Activated naive CD4-positive, alpha-beta T cell treated with anti-CD3 and anti-CD28 coated beads for 36 hours (primary cell): ENCODE data around the gene SOX6. TPM values are rescaled to one million over a fixed set of nuclear protein-coding genes. Genes with fewer than 3 reads are reported as not detected.
"Not testable (repeated sequence)": the region's sequence is repeated elsewhere in the genome, so short reads cannot be mapped to it uniquely, and the experiment has no call there.

Experiments
- CTCF ChIA-PET: fragments of 350-600 bp; sonication (Branson Sonifier 250); formaldehyde crosslinking; loops from one replicate; lab custom pipeline; 2021; ENCODE audit warnings: antibody characterized with exemption; lab: Charles Lee
- DNase-seq: peaks from one replicate; pipeline ENCODE4 v3.0.0-alpha.2; 2020
- H3K27ac Mint-ChIP-seq: one replicate; pipeline ENCODE4 v1.8.0; 2021; ENCODE audit warnings: mild to moderate bottlenecking, mixed read lengths
- H3K27me3 Mint-ChIP-seq: one replicate; pipeline ENCODE4 v1.8.0; 2021; ENCODE audit warnings: low read depth, mixed read lengths
- H3K36me3 Mint-ChIP-seq: one replicate; pipeline ENCODE4 v1.8.0; 2021; ENCODE audit warnings: low read depth, mixed read lengths
- H3K4me1 Mint-ChIP-seq: one replicate; pipeline ENCODE4 v1.8.0; 2021; ENCODE audit warnings: low read depth, mixed read lengths
- H3K4me3 Mint-ChIP-seq: one replicate; pipeline ENCODE4 v1.8.0; 2021; ENCODE audit warnings: mild to moderate bottlenecking, moderate library complexity, mixed read lengths
- H3K9me3 Mint-ChIP-seq: one replicate; pipeline ENCODE4 v1.8.0; 2021; ENCODE audit warnings: mixed read lengths
- intact Hi-C: fragments of 100-400 bp; cut with micrococcal nuclease; formaldehyde crosslinking; loops from one replicate; pipeline ENCODE4 v1.15.1; 2023
- total RNA-seq, 2 experiments: library from RNA; stranded (reverse); gene quantifications; one replicate each; pipeline ENCODE4 v1.2.3, GENCODE V29; 2021

The SOX6 gene
- total RNA-seq, 2 experiments from 2014 or later = not detected

DNA sequence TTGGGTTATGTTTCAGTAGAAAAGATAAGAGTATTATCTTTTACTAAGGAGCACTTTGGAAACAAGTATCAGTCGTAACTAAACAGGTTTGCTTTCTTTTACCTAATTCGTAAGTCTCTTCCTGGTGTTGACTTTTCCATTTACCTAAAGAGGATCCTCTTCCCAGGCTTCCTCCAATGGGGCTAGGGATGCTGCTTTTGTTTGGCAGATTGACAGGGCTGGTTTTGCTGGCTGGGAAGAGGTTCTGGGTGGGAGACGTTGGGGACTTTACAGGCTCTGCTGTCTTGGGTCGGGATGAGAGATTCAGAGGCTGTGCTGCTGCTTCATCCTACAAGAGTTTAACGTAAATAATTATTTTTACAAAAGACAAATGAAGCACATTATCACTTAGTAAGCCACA lies 306.7 kb downstream of the SOX6 start:
- H3K27ac Mint-ChIP-seq = no peak overlapping the region
- no peaks in the 10 kb centered on the region for H3K27me3 Mint-ChIP-seq
- H3K4me1 Mint-ChIP-seq = no peaks in the 10 kb centered on the region
- H3K36me3 Mint-ChIP-seq = no peaks in the 10 kb centered on the region
- CTCF ChIA-PET = no interaction called here
- no peak overlapping the region for H3K4me3 Mint-ChIP-seq
- peaks cover 2% of the 10 kb centered on the region for H3K9me3 Mint-ChIP-seq
- intact Hi-C loops = no loop called here
- DNase-seq = no peak

DNA sequence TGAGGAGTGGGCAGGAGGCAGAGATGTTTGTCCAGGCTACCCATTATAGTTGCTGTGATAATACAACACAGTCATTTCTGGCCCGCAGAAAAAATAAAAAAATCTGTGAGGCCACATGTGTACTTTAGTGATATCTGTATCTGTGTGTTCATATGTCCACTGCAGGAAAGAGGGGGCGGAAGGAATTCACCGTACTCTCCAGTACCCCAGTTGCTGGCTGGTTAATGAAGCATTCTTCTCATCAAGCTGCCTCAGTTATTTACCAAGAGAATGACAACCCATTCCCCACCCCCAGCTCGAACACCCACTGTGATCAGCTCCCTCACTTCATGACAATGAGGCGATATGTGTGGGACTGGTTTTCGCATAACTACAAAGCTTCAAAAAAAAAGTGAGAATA lies 309.3 kb downstream of the SOX6 start:
- CTCF ChIA-PET = no interaction called here
- H3K27ac Mint-ChIP-seq = no peak overlapping the region
- H3K4me3 Mint-ChIP-seq = no peak overlapping the region
- no peaks in the 10 kb centered on the region for H3K36me3 Mint-ChIP-seq
- no peak for DNase-seq
- H3K27me3 Mint-ChIP-seq = no peaks in the 10 kb centered on the region
- intact Hi-C loops = no loop called here
- peaks cover 2% of the 10 kb centered on the region for H3K9me3 Mint-ChIP-seq
- no peaks in the 10 kb centered on the region for H3K4me1 Mint-ChIP-seq

DNA sequence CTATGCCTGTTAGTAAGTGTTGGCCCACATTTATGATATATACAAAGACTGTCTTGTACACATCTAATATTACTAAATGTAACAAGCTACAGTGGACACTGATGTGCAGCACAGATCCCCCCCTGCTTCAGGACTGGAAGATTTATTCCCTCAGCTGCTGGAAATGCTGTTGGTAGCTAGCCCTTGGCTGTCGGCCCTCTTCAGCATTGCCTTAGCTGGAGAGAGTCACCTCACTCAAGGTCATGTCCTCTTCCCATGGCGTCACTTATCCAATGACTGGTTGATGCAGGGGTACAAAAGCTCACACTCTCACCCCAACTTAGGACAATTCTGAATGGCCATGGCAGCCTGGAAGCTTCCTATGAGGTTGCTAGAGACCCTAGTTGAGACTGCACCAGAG lies 312.7 kb downstream of the SOX6 start:
- intact Hi-C loops = no loop called here
- Mint-ChIP-seq H3K27ac (no peak overlapping the region), H3K27me3 (no peaks in the 10 kb centered on the region), H3K4me3 (no peak overlapping the region), H3K4me1 (no peaks in the 10 kb centered on the region), H3K9me3 (no peaks in the 10 kb centered on the region), H3K36me3 (no peaks in the 10 kb centered on the region)
- CTCF ChIA-PET = no interaction called here
- DNase-seq = no peak

DNA sequence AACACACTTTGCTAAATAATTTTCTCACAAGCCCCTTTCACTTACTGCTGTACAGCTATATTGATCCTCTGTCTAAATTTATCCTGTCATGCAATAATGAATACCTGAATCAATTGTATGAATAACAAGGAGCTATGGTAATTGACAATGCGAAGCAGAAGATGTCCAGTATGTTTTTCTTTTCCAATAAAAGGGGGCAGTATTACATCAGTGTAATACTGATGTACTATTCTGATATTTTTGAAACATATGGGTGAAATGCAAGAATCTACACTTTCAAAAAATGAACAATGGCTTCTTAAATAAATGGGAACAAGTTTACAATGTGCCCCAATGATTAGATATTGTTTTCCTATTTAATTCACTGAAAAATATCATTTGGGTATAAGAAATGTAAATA lies 315.1 kb downstream of the SOX6 start:
- intact Hi-C loops = no loop called here
- DNase-seq = no peak
- Mint-ChIP-seq H3K4me1 (no peaks in the 10 kb centered on the region), H3K27ac (no peak overlapping the region), H3K36me3 (no peaks in the 10 kb centered on the region), H3K9me3 (peaks cover 2% of the 10 kb centered on the region), H3K27me3 (no peaks in the 10 kb centered on the region), H3K4me3 (no peak overlapping the region)
- CTCF ChIA-PET = no interaction called here

DNA sequence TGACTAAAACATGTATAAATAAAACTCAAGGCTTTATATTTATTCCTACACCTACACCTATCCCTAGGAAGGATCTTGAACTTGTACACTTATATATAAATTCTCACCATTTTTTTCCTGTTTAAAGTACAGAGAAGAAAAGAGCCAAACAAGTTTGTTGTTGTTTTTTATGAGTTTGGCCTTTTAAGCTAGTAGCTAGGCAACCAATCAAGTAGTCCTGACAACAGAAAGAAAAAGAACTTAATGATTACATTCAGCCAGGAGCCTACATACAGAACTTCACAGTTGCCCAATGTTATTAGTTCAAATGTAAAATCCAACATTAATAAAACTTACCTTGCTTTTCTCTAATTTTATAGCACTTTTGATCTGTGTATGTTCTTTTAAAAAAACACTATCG lies 316.2 kb downstream of the SOX6 start:
- Mint-ChIP-seq H3K36me3 (no peaks in the 10 kb centered on the region), H3K9me3 (peaks cover 2% of the 10 kb centered on the region), H3K27ac (no peak overlapping the region), H3K4me3 (no peak overlapping the region), H3K27me3 (no peaks in the 10 kb centered on the region), H3K4me1 (no peaks in the 10 kb centered on the region)
- CTCF ChIA-PET = no interaction called here
- DNase-seq = no peak
- intact Hi-C loops = no loop called here

DNA sequence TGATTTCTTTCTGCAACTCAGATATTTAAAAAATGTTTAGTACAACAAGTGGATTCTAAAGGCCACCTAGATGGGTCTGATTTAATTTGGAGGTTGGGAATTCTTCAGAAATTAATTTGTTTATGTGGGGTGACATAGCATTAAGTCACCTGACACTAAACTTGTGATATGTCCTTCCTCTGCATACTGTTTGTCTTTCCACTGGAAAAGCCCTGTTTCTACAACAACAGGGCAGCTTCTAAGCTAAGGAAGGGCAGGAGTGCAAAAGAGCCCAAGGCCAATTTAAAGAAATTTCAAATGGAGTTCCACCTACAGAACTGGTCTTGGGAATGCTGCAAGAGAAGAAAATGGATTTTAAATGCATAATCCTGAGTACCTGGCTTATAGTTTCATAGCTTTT lies 319.2 kb downstream of the SOX6 start:
- Mint-ChIP-seq H3K36me3 (no peaks in the 10 kb centered on the region), H3K4me3 (no peak overlapping the region), H3K4me1 (no peaks in the 10 kb centered on the region), H3K9me3 (peaks cover 2% of the 10 kb centered on the region), H3K27ac (no peak overlapping the region), H3K27me3 (no peaks in the 10 kb centered on the region)
- intact Hi-C loops = no loop called here
- CTCF ChIA-PET = no interaction called here
- DNase-seq = no peak

DNA sequence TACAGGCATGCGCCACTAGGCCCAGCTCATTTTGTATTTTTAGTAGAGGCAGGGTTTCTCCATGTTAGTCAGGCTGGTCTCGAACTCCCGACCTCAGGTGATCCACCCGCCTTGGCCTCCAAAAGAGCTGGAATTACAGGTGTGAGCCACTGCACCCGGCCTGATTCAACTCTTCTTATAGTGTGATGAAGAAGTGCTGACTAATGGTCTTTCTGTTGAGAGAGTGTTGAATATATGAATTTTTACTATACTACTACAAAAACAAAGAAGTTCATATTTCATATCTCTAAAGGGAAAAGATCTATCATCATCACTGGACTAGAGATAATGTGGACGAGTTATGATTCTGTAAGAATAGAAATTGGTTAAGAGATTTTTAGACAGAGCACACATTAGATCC lies 320.1 kb downstream of the SOX6 start:
- no peak overlapping the region for H3K4me3 Mint-ChIP-seq
- CTCF ChIA-PET = no interaction called here
- H3K4me1 Mint-ChIP-seq = no peaks in the 10 kb centered on the region
- no peak for DNase-seq
- H3K27ac Mint-ChIP-seq = no peak overlapping the region
- no peaks in the 10 kb centered on the region for H3K36me3 Mint-ChIP-seq
- no peaks in the 10 kb centered on the region for H3K27me3 Mint-ChIP-seq
- intact Hi-C loops = no loop called here
- peaks cover 2% of the 10 kb centered on the region for H3K9me3 Mint-ChIP-seq

DNA sequence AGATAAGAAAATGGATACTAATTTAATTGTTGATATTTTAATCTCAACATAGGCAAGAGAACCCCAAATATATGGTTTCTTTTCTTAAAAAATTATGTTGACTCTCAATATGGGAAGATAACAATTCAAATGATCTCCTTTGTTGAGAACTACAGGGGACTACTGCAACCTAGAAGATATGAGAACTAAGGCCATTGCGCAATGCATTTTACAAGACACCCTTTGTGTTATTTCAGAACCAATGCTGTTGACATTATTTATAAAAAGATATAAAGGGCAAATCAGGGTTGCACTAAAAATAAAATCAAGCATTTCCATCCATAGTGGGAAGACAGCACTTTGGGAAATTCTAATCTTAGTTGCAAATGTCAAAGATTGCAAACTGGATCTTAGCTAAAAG lies 322.3 kb downstream of the SOX6 start:
- CTCF ChIA-PET = no interaction called here
- no peaks in the 10 kb centered on the region for H3K36me3 Mint-ChIP-seq
- H3K27me3 Mint-ChIP-seq = no peaks in the 10 kb centered on the region
- peaks cover 2% of the 10 kb centered on the region for H3K9me3 Mint-ChIP-seq
- H3K4me1 Mint-ChIP-seq = no peaks in the 10 kb centered on the region
- H3K27ac Mint-ChIP-seq = no peak overlapping the region
- DNase-seq = no peak
- intact Hi-C loops = no loop called here
- H3K4me3 Mint-ChIP-seq = no peak overlapping the region

DNA sequence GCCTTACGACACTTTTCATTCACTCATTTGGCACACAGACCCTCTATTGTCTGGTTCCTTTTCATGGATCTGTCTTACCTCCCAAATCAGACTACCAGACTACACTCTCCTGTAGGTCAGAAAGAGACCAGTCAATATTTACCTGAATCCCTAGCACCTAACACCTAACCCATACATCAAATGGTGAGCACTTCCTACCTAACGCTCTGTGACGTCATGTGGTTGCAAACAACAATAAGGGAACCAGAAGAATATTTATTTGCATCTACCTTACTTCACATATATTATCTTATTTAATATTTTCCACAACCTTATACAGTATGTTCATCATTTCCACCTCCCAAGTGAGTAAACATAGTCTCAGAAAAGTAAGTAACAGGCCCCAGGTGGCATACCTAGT lies 323.4 kb downstream of the SOX6 start:
- H3K4me3 Mint-ChIP-seq = no peak overlapping the region
- no peak for DNase-seq
- H3K4me1 Mint-ChIP-seq = no peaks in the 10 kb centered on the region
- CTCF ChIA-PET = no interaction called here
- H3K36me3 Mint-ChIP-seq = no peaks in the 10 kb centered on the region
- intact Hi-C loops = no loop called here
- no peaks in the 10 kb centered on the region for H3K9me3 Mint-ChIP-seq
- H3K27me3 Mint-ChIP-seq = no peaks in the 10 kb centered on the region
- H3K27ac Mint-ChIP-seq = no peak overlapping the region

DNA sequence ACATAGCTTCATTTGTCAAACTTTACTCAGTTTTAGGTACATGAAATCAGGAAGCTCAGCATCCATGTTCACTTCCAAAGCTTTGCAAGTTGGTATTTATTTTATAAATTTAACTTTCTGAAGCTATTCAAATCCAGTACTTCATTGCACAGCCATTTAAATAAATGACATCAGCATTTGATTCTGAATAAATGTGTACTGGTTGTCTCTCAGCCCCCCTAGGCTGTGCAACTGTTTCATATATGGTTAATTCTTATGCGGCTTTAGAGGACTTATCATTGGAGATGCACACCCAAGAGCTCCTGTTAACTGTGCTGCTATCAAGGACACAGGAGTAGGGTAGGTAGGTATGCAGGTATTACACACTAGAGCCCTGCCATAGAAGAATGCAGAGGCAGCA lies 325.1 kb downstream of the SOX6 start:
- CTCF ChIA-PET = interaction anchor here (0.7 kb wide), 1 partner anchor 53 kb away, joined by 3 read pairs; no protein-coding TSS in a partner anchor
- Mint-ChIP-seq H3K27ac (no peak overlapping the region), H3K9me3 (no peaks in the 10 kb centered on the region), H3K4me3 (no peak overlapping the region), H3K4me1 (no peaks in the 10 kb centered on the region), H3K27me3 (no peaks in the 10 kb centered on the region), H3K36me3 (no peaks in the 10 kb centered on the region)
- intact Hi-C loops = no loop called here
- no peak for DNase-seq

DNA sequence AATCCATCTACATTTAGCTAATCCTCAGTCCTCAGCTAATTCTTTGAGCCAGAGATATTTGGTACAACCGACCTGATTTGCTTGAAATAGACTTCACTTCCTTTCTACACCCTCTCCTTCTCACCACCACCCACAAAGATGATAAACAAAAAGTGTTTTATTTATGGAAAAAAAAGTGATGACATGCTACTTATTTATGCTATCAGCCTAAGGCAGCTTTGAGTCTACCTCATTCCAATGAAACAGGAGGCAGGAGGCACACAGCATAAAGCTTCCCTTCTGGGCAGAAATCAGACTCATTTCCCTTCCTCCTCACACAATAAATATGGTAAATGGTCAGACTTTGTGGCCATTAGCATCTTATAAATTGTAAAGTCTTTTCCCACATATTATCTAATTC lies 325.7 kb downstream of the SOX6 start:
- intact Hi-C loops = no loop called here
- DNase-seq = no peak
- no peaks in the 10 kb centered on the region for H3K4me1 Mint-ChIP-seq
- CTCF ChIA-PET = no interaction called here
- H3K9me3 Mint-ChIP-seq = no peaks in the 10 kb centered on the region
- H3K27me3 Mint-ChIP-seq = no peaks in the 10 kb centered on the region
- no peak overlapping the region for H3K4me3 Mint-ChIP-seq
- H3K36me3 Mint-ChIP-seq = no peaks in the 10 kb centered on the region
- no peak overlapping the region for H3K27ac Mint-ChIP-seq

DNA sequence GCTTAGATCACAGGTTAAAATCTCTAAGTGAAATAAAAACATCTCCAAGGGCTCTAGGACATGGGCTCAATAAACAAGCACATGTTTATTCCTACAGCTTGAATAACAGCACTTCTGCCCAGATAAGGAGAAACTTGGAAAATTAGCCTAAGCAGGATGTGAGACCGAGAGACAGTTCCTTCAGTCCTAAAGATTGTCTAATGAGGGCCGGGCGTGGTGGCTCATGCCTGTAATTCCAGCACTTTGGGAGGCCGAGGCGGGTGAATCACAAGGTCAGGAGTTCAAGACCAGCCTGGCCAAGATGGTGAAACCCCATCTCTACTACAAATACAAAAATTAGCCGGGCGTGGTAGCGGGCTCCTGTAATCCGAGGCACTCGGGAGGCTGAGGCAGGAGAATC lies 327.2 kb downstream of the SOX6 start:
- H3K36me3 Mint-ChIP-seq, H3K4me3 Mint-ChIP-seq, H3K27ac Mint-ChIP-seq, intact Hi-C loops, DNase-seq, H3K9me3 Mint-ChIP-seq, H3K27me3 Mint-ChIP-seq, H3K4me1 Mint-ChIP-seq: not testable (repeated sequence)
- CTCF ChIA-PET = interaction anchor here (0.7 kb wide), 1 partner anchor 23 kb away, joined by 3 read pairs; no protein-coding TSS in a partner anchor

DNA sequence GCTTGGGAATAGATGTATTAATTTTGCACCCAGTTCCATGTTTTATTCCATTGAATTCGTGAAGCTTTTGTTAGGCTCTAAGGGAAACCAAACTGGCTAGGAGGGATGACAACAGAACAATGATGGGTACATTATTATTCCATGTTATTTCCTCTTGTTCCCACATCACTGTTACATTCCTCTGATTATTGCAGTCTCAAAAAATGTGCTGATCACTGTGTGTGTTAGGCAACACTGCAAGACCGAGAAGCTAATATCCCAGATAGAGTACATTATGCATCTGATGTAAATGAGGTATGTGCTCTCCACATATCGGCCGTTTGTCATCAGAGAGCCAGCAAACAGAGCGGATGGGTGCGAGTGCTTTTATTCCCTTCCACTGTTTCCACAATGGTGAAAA lies 327.9 kb downstream of the SOX6 start:
- no peaks in the 10 kb centered on the region for H3K4me1 Mint-ChIP-seq
- CTCF ChIA-PET = interaction anchor here (0.7 kb wide), 1 partner anchor 24 kb away, joined by 3 read pairs; no protein-coding TSS in a partner anchor
- DNase-seq = no peak
- no peaks in the 10 kb centered on the region for H3K36me3 Mint-ChIP-seq
- intact Hi-C loops = no loop called here
- no peak overlapping the region for H3K4me3 Mint-ChIP-seq
- H3K27ac Mint-ChIP-seq = no peak overlapping the region
- no peaks in the 10 kb centered on the region for H3K9me3 Mint-ChIP-seq
- no peaks in the 10 kb centered on the region for H3K27me3 Mint-ChIP-seq

DNA sequence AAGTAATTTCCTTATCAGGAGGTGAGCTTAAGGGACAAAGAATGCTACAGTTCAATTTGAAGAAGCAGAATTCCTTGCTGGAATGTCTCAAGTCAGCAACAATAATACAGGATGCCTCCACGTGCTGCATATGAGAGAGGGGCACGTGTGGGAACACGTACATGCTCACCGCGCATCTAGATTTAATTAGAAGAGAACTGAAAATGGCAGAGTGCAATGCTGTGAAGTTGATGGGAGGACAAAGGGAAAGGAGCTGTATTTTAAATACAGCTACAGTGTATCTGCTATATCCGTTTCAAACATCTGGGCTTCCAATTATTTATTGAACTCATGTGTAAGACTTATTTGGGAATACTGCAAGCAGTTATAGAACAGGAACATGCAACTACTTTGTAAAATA lies 328.7 kb downstream of the SOX6 start:
- no peaks in the 10 kb centered on the region for H3K27me3 Mint-ChIP-seq
- intact Hi-C loops = no loop called here
- no peak overlapping the region for H3K27ac Mint-ChIP-seq
- H3K9me3 Mint-ChIP-seq = no peaks in the 10 kb centered on the region
- no peaks in the 10 kb centered on the region for H3K4me1 Mint-ChIP-seq
- no peak for DNase-seq
- CTCF ChIA-PET = no interaction called here
- no peaks in the 10 kb centered on the region for H3K36me3 Mint-ChIP-seq
- no peak overlapping the region for H3K4me3 Mint-ChIP-seq
